Osteoblast (primary cell): ENCODE results near the gene TOR1B. TPM values are rescaled to one million over a fixed set of nuclear protein-coding genes. Genes with fewer than 3 reads are reported as not detected.
A peak's percentile ranks its signal among the peaks of the same experiment; 100 is the strongest.
"Not testable (repeated sequence)": the region's sequence is repeated elsewhere in the genome, so short reads cannot be mapped to it uniquely, and the experiment has no call there.

Experiments used
- DNase-seq: peaks from one replicate; pipeline ENCODE4 v3.0.0; 2011; ENCODE audit warnings: low spot score, mixed read lengths; ENCODE audit not compliant: insufficient read length; ENCODE audit errors: missing footprints
- H2AFZ ChIP-seq: 2 replicates; pipeline ENCODE4 v1.6.0; 2011; ENCODE audit warnings: mild to moderate bottlenecking, low read length
- H3K27ac ChIP-seq: 2 replicates; pipeline ENCODE4 v1.5.1; 2011; ENCODE audit warnings: mild to moderate bottlenecking, low read depth, low read length, moderate library complexity
- H3K27me3 ChIP-seq: 2 replicates; pipeline ENCODE4 v1.6.0; 2012; ENCODE audit warnings: mild to moderate bottlenecking, control low read depth, inconsistent platforms, low read length, moderate library complexity; ENCODE audit not compliant: insufficient read depth
- H3K36me3 ChIP-seq: 2 replicates; pipeline ENCODE4 v1.5.1; 2011; ENCODE audit warnings: mild to moderate bottlenecking, low read length, control low read depth, moderate library complexity; ENCODE audit not compliant: insufficient read depth
- H3K4me1 ChIP-seq: 2 replicates; pipeline ENCODE4 v1.5.1; 2011; ENCODE audit warnings: mild to moderate bottlenecking, low read length, control low read depth, moderate library complexity; ENCODE audit not compliant: insufficient read depth
- H3K4me2 ChIP-seq: 2 replicates; pipeline ENCODE4 v1.6.0; 2011; ENCODE audit warnings: mild to moderate bottlenecking, low read length; ENCODE audit not compliant: insufficient read depth
- H3K4me3 ChIP-seq: fragments of 200-600 bp; sonication (generic); 3 replicates; pipeline ENCODE4 v1.5.1; 2012; ENCODE audit warnings: mild to moderate bottlenecking, low read length, inconsistent platforms; ENCODE audit not compliant: insufficient read depth
- H3K79me2 ChIP-seq: 2 replicates; pipeline ENCODE4 v1.6.0; 2012; ENCODE audit warnings: mild to moderate bottlenecking, low read length, control low read depth, inconsistent platforms; ENCODE audit not compliant: insufficient read depth
- H3K9me3 ChIP-seq: 2 replicates; pipeline ENCODE4 v1.5.1; 2011; ENCODE audit warnings: low read depth, low read length, control low read depth
- H4K20me1 ChIP-seq: 2 replicates; pipeline ENCODE4 v1.6.0; 2012; ENCODE audit warnings: mild to moderate bottlenecking, low read length, control low read depth; ENCODE audit not compliant: insufficient read depth
- total RNA-seq: library from RNA; depleted of rRNA; stranded (reverse); fragments of >200 nt; gene quantifications from 2 replicates; pipeline ENCODE4 v1.2.3, GENCODE V29; 2012
- TF ChIP-seq, protein P1 (sequence below): IDR thresholded peaks from 2 replicates; pipeline ENCODE4 v1.5.1; 2011; ENCODE audit warnings: mild to moderate bottlenecking, low read depth, low read length, moderate library complexity; ENCODE audit errors: extremely low read depth

The TOR1B gene
- total RNA-seq, 1 donor = 27.5 TPM

- Histone ChIP-seq H2AFZ (no peak overlapping the region), H3K9me3 (no peaks in the 10 kb centered on the region), H3K27ac (no peak overlapping the region), H3K79me2 (no peaks in the 10 kb centered on the region), H4K20me1 (no peaks in the 10 kb centered on the region), H3K4me2 (no peak overlapping the region), H3K36me3 (no peaks in the 10 kb centered on the region), H3K4me1 (peaks cover 23% of the 10 kb centered on the region), H3K27me3 (no peaks in the 10 kb centered on the region), H3K4me3 (no peak overlapping the region)
- no peak for DNase-seq
- TF ChIP-seq, protein P1, sequence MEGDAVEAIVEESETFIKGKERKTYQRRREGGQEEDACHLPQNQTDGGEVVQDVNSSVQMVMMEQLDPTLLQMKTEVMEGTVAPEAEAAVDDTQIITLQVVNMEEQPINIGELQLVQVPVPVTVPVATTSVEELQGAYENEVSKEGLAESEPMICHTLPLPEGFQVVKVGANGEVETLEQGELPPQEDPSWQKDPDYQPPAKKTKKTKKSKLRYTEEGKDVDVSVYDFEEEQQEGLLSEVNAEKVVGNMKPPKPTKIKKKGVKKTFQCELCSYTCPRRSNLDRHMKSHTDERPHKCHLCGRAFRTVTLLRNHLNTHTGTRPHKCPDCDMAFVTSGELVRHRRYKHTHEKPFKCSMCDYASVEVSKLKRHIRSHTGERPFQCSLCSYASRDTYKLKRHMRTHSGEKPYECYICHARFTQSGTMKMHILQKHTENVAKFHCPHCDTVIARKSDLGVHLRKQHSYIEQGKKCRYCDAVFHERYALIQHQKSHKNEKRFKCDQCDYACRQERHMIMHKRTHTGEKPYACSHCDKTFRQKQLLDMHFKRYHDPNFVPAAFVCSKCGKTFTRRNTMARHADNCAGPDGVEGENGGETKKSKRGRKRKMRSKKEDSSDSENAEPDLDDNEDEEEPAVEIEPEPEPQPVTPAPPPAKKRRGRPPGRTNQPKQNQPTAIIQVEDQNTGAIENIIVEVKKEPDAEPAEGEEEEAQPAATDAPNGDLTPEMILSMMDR = no peak
Observed at GRCh38 chr9:129781131-129781530, 21.9 kb upstream of the TOR1B start.

DNA sequence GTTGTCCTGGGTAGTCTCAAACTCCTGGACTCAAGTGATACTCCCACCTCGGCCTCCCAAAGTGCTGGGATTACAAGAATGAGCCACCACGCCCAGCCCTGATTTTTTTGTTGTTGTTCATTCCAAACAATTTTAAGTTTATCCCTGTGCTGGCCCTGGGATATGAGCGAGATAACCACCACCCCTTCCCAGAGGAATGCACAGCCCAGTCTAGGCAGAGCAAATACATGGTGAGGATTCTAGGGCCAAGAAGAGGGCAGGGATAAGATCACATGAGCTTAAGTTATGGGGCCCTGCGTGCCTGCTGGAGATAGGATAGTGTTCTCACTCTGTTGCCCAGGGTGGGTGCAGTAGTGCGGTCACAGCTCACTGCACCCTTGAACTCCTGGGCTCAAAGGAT, 21.0 kb upstream of the TOR1B start:
- peak; percentile 87 for DNase-seq
- no peak overlapping the region for H3K4me3 ChIP-seq
- peak overlapping the region; percentile 41 for H2AFZ ChIP-seq
- no peaks in the 10 kb centered on the region for H3K36me3 ChIP-seq
- H3K79me2 ChIP-seq = no peaks in the 10 kb centered on the region
- no peaks in the 10 kb centered on the region for H4K20me1 ChIP-seq
- H3K4me2 ChIP-seq = no peak overlapping the region
- TF ChIP-seq, protein P1 = no peak
- H3K27me3 ChIP-seq = no peaks in the 10 kb centered on the region
- no peaks in the 10 kb centered on the region for H3K9me3 ChIP-seq
- H3K27ac ChIP-seq = no peak overlapping the region
- peaks cover 15% of the 10 kb centered on the region for H3K4me1 ChIP-seq

DNA sequence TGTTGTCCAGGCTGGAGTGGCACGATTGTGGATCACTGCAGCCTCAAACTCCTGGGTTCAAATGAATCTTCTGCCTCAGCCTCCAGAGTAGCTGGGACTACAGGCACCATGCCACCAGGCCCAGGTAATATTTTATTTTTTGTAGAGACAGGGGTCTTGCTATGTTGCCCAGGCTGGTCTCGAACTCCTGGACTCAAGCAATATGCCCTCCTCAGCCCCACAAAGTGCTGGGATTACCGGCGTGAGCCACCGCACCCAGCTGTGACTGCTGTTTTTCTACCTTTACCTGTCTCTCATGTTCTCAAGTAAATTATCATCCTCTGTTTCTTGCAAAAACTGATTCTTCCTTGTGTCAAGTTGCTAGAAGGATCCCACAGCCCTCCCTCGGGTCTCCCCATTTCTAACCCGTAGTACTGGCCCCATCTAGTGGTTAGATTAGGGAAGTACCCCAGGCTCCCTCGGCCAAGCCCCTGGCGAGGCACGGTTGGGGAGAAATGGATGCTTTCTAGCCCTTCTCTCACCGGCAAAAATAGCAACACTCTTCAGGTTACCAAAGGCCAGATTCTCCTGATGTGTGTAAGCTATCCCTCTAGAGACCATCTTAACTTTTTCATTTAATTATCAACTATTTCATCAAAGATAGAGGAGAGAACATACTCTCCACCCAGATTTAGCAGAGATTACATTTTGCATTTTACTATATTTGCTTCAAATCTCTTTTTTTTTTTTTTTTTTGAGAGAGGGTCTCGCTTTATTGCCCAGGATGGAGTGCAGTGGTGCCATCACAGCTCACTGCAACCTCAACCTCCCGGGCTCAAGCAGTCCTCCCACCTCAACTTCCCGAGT, 19.2 kb upstream of the TOR1B start:
- no peak overlapping the region for H3K4me2 ChIP-seq
- no peaks in the 10 kb centered on the region for H4K20me1 ChIP-seq
- peaks cover 7% of the 10 kb centered on the region for H3K4me1 ChIP-seq
- H2AFZ ChIP-seq = no peak overlapping the region
- H3K36me3 ChIP-seq = no peaks in the 10 kb centered on the region
- H3K9me3 ChIP-seq = no peaks in the 10 kb centered on the region
- no peak overlapping the region for H3K4me3 ChIP-seq
- H3K27ac ChIP-seq = no peak overlapping the region
- no peaks in the 10 kb centered on the region for H3K79me2 ChIP-seq
- TF ChIP-seq, protein P1 = peak; percentile 92
- DNase-seq = peak; percentile 93
- peaks cover 3% of the 10 kb centered on the region for H3K27me3 ChIP-seq

DNA sequence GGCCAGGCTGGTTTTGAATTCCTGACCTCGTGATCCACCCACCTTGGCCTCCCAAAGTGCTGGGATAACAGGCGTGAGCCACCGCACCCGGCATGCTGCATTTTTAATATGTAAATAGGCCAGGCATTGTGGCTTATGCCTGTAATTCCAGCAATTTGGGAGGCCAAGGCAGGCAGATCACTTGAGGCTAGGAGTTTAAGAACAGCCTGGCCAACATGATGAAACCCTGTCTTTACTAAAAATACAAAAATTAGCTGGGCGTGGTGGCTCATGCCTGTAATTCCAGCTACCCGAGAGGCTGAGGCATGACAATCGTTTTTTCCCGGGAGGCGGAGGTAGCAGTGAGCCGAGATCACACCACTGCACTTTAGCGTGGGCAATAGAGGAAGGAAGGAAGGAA, 18.0 kb upstream of the TOR1B start:
- not testable (repeated sequence) for H3K4me1 ChIP-seq, H3K9me3 ChIP-seq, H3K27ac ChIP-seq, H3K79me2 ChIP-seq, H2AFZ ChIP-seq, H3K27me3 ChIP-seq, H3K4me2 ChIP-seq, H3K36me3 ChIP-seq, H3K4me3 ChIP-seq, DNase-seq, H4K20me1 ChIP-seq
